Activated naive CD4-positive, alpha-beta T cell treated with Interleukin-2 at 50 U/mL for 16 hours (primary cell): ENCODE data around the gene YES1.
"Not testable (repeated sequence)": the region's sequence is repeated elsewhere in the genome, so short reads cannot be mapped to it uniquely, and the experiment has no call there.

Experiments used
- DNase-seq: peaks from one replicate; pipeline ENCODE4 v3.0.0-alpha.2; 2020

The YES1 gene

DNA sequence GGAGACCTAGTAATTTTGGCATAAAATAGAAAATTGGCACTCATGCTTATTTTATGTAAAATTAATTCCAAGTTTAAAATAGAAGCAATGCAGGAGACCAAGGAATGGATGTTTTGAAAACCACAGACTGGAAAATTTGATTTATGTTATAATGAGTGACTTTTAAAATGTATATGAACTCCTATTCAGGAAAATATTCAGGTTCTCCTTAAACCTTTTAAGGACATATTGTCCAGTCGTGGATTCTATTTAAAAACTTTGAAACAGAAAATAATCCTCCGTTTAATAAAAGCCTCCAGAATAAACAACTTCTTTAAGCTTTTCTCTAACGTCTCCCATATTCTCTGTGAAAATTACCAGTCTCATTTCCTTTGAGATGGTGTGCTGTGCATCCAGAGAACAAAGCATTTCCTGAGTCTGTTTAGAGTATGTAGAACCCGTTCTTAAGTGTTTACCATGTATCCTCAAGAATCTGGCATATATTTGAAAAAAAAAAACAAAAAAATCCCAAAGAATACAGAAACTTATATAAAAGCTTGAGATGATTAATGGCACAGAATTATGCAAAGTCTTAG is 8.6 kb upstream of the YES1 start:
- no peak for DNase-seq

DNA sequence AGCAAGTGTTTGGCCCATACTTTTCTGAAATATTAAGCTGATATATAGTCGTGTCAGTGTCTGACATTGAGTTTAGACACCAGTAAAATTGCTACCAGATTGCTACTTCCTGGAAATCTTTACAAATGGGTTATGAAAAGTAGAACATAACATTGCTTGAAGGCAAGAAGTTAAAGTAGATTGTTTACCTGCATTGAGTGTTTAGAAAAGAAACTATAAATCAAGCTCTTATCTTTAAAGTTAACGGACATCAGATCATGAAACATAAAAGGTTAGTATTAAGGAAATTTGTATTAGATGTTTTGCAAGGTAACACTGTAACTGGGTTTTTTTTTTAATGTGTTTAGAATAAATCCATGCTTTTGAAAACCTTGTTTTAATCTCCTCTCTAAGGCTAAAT is 4.8 kb upstream of the YES1 start:
- no peak for DNase-seq

- DNase-seq = no peak
Observed at GRCh38 chr18:816088-816653, 4.1 kb upstream of the YES1 start.

GRCh38 chr18:815353-815752 is 3.3 kb upstream of the YES1 start:
- DNase-seq = no peak

DNA sequence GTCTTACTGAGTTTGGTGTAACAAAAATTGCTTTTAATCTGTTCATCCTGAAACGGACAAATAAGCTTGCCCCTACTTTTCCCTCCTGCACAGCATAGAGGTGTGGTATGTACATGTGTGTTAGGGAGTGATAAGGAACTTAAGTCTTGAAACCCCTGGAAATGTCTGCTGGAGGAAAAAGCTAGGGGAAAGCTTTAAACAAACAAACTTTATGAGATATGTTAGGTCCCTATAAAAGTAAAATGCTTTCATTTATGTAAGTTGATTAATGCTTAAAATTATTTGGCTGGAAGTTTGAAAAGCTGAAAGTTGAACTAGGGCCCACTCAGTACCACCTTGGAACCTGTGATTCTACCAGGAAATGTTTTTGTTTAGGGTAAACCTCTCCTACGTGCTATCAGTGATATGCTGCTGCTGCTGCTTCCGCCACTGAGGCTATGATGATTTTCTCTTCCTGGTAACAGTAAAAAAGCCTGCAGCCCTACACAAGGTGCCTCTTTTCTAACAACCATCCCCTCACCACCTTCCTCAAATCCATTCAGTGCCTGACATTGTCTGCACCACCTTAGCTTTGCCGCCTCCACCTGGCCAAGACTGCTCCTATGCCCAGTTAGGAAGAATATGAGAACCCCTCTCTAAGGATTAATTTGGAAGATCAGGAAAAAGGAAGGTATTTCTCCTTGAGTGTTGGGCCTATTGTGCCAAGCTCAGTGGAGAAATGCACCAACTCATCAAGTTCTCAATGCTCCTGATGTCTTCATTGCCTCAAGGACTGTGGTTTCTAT is 2.5 kb upstream of the YES1 start:
- DNase-seq = no peak

- peak; percentile 61 for DNase-seq
Observed at GRCh38 chr18:813172-814071, 1.4 kb upstream of the YES1 start.

DNA sequence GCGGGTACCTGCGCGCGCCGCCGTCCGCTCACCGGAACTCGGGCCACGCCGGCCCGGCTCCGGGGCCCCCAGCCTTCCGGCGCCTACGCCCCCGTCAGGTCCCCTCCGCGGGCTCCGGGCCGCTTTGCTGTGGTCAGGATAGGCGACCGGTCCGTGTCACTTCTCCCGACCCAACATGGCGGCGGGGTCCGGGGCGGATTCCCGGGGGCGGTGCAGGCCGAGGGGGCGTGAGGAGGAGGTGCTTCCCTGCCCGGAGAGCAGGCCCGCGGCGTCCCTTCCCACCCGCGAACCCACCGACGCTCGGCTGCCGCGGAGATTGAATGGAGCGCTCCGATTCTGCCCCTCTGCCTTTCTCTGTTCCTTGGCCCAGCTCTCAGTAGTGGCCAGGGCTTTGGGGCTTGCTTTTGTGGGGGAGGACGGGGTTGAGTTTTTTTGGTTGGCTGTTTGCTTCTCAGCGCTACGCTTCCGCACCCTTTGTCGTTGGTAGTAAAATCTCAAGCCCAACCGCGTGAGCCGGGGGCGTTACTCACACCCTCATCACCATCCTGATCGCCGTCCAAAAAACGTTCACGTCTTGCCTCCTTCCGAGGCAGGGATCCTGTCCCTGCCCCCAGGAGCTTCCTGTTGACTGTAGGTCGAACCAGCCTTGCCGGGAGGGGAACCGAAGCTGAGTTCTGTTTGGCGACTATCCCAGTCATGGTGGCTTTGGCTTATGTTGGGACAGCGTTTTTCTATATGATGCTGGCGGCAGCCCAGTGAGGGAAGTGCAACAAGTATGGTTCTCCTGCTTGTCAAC is 532 bp upstream of the YES1 start:
- DNase-seq = peak; percentile 74

DNA sequence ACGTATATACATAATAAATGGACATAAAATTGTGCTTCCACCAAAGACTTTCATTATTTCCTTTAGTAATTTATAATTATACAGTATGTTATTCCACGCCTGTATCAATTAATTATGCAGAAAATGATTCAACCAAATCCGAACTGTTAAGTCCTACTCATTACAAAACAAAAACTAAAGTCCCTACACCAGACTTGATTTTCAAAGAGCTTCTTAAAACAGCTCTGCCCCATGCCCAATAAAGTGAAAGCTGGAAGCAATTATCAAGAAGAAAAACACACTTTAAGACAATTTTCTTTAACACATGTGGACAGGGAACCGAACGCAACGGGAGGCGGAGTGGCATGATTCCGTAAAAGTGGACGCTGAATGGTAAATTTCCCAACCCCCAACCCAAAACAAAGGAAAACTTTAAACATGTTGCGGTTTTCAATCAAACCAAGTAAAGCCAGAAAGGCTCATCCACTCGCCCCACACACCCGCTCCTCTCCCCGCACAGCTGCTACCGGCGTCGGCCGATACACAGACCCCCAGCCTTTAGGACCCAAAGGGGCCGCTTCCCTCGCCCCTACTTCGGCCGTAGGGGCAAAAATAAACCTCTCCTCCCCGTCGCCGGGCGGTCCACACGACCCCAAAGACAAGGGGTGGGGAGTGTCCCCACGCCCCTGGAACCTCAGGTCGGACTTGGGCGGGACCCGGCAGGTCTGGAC is 705 bp downstream of the YES1 start:
- DNase-seq = peak; percentile 13

DNA sequence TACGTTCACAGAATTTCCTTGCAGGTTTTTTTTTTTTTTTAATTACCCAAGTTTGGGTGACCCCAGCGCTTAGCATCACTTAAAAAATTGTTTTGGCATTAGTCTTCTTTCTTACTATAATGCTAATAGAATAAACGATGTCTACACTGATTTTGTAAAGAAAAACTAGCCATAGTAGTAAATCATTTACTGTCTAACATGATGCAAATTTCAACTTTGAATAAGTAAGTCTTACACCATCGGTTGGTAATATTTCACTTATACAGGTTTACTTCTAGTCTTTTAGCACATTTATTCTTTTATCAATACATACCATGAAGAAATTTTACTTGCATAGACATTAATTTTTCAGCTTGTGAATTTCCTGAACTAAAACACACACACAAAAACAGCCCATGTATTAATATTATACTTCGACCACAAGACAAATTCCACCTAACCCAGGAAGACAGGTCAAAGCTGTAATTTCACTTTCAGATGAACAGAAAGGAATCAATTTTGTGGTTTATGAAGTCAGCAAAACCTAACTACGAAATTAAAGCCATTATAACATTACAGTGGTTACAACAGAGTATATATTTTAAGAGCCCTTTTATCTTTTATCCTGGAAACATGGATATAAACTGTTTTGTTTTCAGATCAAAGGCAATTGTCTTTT is 1.9 kb downstream of the YES1 start:
- DNase-seq = no peak

GRCh38 chr18:809228-809627 is 2.8 kb downstream of the YES1 start:
- DNase-seq = not testable (repeated sequence)

DNA sequence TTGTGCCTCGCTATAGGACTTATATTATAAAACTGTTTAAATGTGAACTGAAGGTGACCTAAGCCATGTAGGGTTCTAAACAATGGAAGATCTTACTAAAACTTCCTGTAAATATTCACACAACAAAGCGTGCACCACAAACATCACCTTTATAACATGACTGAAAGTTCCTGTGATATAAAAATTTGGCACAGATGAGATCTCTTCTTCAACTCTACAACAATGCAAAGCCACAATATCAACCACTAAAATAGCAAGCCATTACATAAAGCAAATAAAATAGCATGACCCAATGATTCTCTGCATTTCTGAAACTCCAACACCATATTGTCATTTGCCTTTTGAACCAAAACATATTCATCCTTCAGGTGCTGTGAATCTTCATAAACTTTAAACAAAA is 3.5 kb downstream of the YES1 start:
- DNase-seq = no peak

DNA sequence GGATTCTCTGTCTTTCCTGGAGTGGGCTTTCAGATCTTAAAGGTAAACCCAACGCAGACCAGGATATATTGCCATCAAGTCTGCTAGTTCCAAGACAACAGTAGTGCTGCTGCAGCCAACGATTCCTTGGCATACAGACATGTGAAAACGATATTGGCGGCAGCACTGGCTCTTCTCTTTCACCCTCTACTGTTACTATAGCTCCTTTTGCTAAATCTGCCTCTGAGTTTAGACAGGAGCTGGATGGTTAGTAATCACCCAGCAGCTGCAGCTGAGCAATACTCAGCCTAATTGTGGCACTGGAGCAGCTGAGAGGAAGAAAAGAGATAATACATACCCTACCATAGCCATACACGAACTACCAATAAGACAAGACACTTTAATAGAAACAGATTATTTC is 4.0 kb downstream of the YES1 start:
- no peak for DNase-seq

- DNase-seq = no peak
Observed at GRCh38 chr18:805755-806110, 6.3 kb downstream of the YES1 start.

DNA sequence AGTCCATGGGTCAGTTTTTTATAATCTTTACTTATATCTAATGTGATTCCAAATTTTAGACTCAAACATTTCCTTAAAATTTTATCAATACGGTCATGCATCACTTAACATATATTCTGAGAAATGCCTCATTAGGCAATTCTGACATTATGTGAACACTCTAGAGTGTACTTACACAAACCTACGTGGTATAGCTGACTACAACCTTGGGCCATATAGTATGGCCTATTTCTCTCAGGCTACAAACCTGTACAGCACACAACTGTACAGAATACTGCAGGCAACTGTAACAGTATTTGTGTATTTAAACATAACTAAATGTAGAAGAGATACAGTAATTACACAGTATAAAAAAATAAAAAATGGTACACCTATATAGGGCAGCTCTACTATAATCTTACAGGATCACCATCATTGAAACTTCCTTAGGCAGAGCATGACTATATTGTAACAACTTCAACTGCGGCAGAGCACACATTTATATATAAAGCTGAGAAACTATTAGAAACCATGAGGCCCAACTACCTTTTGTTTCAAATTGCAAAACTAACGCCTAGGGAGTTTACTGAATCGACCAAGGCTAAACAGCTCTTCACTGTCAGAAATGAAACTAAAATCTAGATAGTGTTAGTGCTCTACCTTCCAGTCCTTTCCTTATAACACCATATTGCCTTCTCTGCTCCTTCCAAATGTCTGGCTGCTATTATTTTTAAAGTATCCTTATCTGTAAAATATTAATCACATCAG is 6.9 kb downstream of the YES1 start:
- no peak for DNase-seq

- DNase-seq = no peak
Observed at GRCh38 chr18:801137-801536, 10.9 kb downstream of the YES1 start.

- DNase-seq = no peak
Observed at GRCh38 chr18:799943-800342, 12.1 kb downstream of the YES1 start.

- DNase-seq = not testable (repeated sequence)
Observed at GRCh38 chr18:795383-795782, 16.7 kb downstream of the YES1 start.

- no peak for DNase-seq
Observed at GRCh38 chr18:789397-789796, 22.6 kb downstream of the YES1 start.

DNA sequence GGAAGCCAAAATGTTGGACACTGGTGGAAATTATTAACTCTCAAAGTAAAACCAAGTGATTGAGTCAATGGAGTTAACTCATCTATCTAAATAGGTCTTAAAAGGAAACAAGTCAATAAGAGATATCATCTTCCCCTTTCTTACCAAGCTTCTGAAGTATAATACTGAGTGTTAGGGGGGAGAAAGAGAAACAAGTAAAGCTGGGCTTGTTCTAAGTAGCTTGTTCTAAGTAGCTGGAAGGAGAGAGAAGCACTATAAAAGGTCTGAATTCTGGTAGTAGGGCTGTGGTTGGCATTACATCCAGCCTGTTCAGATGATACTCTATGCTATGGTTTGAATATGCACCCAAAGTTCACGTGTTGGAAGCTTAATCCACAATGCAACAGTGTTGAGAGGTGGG is 26.8 kb downstream of the YES1 start:
- no peak for DNase-seq

DNA sequence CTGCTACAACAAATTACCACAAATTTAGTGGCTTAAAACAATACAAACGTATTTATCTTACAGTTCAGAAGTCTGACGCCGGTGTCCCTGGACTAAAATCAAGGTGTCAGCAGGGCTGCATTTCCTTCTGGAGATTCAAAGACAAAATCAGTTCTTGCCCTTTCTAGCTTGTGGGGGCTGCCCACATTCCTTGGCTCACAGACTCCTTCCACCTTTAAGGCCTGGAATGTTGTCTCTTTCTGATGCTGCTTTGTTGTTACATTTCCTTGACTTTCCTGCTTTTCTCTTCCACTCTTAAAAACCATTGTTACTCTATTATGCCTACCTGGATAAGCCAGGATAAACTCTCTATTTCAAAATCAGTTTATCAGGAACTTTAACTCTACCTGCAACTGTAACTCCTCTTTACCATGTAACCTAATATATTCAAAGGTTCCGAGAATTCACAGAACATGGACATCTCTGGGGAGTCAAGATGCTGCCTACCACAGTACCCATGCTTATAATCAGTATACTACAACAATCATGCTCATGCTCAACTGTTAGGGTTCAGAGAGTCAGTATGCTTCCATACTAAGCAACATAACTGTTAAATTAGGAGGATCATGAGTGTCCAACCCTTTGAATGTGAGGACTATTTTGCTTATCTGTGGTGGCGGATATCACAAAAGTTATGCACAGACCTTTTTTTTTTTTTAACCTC is 27.4 kb downstream of the YES1 start:
- no peak for DNase-seq
